GM19467 (cell line): Measurements from ENCODE around the gene SUSD3.
A peak's percentile ranks its signal among the peaks of the same experiment; 100 is the strongest.
"Not testable (repeated sequence)": the region's sequence is repeated elsewhere in the genome, so short reads cannot be mapped to it uniquely, and the experiment has no call there.

Source experiments
- ATAC-seq: cut with Tn5 transposase; IDR thresholded peaks from one replicate; pipeline ENCODE4 v1.9.1; 2021; ENCODE audit warnings: mild to moderate bottlenecking, moderate library complexity; ENCODE audit not compliant: unreplicated experiment

The SUSD3 gene

DNA sequence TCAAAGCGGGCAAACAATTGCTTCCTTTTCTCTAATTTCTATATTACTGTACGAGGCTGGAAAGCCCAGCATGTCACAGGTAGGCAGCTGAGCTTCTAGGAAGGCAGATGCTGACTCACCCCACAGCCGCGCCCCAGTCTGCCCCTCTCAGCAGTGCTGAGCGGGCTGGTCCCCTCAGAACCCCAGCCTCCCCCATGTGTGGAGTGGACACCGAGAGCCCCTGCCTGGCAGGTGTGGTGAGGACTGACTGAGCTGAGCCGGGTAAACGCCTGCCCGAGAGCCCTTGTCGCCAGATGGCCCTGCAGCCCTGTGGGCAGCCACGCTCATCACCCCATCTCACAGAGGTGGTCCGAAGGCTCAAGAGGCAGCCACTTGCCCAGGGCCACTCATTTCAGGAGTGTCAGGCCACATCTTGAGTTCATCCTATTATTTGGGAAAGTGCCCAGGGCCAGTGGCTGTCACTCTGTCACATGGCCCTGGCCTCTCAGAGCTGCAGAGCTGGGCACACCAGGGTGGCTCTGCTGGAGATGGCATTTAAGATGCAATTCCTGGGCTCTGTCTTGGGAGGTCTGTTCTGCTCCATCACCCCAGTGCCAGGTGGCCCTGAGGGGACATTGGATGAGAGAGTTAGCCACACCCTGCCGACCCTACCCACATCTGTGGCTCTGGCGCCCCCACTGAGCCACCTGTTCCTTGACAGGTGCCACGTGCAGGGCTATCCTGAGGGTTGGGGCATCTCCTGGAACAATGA is 50.0 kb downstream of the SUSD3 start:
- ATAC-seq = no peak

DNA sequence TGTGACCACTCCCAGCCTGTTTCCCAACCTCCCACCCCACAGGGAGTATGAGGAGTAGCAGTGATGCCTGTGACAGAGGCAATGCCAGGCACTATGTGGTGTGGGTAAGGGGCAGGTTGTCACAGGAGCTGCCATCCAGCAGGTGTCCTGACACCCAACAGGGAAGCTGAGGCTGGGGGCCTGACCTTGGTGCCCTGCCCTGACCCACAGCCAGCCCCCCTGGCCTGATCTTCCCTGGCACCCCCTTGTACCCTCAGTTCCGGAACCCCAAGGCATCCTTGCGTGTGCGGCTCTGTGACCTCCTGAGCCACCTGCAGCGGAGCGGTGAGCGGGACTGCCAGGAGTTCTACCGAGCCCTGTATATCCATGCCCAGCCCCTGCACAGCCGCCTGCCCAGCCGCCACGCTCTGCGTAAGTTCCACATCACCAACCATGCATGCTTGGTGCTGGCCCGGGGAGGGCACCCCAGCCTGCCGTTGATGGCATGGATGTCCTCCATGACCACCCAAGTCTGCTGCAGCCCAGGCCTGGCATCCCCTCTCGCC is 51.9 kb downstream of the SUSD3 start:
- no peak for ATAC-seq

DNA sequence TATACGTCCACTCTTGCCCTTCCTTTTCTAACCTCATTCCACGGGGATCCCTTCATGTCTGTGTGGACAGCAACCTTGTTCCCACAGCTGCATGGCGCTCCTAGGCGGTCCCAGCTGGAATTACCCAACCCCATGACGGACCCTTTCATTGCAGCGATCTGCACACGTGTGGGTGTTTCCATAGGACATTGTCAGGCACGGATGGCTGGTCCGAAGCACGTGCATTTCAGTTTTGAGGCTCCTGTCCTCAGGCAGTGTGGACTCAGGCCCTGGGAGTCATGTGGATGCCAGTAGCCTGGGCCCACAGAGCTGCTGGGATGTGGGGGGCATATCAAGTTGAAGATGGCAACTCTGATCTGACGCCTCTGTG is 52.5 kb downstream of the SUSD3 start:
- ATAC-seq = no peak

DNA sequence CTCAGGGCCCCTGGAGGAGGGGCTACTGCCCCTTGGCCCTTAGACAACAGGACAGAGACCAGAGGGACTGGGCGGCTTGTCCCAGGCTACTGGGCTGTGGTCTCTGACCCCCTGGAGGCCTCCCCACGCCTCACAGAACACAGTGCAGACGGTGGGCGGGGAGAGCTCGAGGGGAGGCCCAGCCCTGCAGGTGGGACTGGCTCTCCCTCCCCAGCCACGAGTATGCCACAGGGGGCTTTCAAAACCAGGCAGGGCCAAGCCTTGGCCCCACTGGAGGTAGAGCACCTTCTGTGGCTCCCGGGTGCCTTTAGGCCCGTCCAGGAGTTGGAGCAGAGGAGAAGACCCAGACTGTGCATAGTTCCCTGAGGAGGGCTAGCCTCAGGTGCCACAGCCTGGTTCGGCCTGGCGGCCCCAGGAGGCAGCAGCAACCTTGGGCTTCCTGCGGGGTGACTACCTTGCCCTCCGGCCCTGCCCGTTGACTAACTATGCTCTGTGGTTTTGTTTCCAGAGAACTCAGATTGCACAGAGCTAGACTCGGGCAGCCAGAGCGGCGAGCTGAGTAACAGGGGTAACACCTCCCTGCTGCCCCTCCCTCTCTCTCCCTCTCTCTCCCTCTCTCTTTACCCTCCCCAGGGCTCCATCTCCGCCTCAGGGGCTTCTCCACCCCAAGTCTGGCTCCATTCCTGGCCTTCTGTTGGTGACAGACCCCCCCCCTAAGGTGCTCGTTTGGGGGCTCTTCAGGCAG is 53.0 kb downstream of the SUSD3 start:
- no peak for ATAC-seq

DNA sequence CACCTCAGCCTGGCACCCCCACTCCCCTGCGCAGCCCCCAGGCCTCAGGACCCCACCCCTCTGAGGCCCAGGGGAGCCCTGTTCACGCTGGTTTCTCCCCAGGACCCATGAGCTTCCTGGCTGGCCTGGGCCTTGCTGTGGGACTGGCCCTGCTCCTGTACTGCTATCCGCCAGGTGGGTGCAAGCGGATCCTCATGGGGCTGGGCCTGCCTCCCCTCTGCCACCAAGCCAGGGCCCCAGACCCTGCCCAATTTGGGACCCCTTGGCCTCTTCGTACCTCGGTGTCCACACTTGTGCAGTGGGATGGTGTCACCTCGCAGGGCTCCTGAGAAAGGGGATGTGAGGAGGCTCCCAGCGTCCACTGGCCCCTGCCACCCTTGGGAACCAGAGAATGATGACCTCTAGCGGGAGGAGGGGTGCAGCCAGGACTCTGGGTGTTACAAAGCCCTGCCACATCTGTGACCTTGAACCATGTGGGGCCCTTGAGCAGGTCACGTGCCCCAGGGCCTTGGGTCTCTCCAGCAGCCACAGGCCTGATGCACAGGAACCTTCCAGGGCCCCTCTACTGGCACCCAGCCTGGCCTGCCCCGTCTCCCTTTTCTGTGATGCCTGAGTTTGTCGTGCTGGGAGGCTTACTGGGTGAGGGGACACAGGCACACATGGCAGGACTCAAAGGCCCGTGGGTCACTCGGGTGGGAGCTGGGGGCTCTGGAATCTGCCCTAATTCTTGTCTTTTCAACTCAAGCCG is 53.8 kb downstream of the SUSD3 start:
- ATAC-seq = no peak

DNA sequence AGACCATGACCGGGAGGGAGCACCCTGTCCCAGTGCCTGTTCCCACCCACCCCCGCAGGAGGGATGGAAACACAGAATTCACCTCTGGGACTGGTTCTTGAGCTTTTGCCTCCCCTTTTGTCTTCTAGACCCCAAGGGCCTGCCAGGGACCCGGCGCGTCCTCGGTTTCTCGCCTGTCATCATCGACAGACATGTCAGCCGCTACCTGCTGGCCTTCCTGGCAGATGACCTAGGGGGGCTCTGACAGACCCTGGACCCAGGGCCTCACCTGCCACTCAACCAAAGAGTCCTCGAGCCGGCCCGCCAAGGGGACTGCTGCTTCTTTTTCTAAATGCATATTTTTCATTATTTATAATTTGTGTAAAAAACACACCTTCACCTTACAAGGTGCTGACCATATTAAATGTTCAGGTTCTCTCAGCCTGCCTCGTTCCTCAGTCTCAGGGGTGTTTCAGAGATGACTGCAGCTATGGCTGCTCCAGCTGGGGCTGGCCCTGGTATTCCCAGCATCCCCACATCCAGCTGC is 54.4 kb downstream of the SUSD3 start:
- ATAC-seq = no peak

DNA sequence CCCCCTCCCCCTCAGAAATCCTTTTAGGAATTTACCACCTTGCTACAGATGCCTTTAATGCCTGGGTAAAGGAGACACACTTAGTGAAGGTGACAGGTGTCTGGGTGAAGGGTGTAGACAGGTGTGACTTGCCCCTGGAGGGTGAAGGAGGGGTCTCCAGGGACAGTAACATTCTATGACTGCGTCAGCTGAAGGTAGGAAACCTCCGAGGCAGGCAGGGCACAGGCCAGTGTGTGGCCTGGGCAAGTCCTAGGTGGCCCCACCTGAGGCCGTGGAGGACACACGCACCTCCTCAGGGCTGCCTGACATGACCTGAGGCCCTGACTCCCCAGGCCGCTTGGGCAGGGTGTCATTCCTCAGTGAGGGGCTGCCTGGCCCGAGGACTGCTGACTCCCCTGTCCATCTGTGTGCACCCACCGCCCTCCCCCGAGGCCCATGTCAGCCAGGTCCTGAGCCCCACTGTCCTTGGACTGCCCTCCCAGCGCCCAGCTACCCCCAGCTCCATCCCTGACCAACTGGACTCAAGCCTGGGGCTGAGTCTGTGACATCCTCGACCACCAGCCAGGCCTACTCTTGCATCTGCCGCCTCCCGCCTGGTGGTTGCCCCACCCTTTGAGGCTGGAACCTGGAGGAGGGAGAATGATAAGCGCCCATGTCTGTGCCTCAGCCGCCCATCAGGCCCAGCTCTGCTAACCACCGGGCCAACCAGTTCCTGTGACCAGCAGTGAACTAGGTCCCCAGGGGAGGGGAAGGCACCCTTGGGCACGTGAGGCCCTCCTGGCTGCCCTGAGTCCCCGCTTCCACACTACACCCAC is 55.9 kb downstream of the SUSD3 start:
- ATAC-seq = no peak

DNA sequence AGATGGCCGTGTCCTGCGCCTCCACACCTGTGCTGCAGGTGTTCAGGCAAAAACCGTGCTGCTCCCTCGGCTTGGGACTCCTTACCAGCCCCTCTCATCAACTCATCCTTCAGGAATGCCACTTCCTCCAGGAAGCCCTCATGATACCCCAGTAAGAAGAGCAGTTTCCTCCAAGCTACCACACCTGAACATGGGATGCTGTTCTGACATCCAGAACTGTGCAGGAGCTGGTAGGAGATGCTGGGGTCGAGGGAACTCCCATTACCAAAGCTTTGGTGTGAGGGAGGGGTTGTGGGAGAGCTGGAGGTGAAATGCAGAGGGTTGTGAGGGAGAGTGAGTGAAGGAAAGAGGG is 56.5 kb downstream of the SUSD3 start:
- ATAC-seq = no peak

DNA sequence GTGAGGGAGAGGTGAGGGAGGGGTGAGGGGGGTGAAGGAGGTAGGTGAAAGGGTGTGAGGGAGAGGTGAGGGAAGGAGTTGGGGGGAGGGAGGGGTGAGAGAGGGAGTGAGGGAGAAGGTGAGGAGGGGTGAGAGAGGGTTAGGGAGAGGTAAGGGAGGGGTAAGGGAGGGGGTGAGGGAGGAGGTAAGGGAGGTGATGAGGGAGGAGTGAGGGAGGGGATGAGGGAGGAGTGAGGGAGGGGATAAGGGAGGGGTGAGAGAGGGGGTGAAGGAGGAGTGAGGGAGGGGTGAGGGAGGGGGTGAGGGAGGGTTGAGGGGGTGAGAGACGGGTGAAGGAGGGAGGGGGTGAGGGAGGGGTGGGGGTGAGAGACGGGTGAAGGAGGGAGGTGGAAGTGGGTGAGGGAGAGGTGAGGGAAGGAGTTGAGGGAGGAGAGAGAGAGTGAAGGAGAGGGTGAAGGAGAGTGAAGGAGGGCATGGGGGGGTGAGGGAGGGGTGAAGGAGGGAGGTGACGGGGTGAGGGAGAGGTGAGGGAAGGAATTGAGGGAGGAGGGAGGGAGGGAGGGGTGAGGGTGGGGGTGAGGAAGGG is 57.1 kb downstream of the SUSD3 start:
- no peak for ATAC-seq

DNA sequence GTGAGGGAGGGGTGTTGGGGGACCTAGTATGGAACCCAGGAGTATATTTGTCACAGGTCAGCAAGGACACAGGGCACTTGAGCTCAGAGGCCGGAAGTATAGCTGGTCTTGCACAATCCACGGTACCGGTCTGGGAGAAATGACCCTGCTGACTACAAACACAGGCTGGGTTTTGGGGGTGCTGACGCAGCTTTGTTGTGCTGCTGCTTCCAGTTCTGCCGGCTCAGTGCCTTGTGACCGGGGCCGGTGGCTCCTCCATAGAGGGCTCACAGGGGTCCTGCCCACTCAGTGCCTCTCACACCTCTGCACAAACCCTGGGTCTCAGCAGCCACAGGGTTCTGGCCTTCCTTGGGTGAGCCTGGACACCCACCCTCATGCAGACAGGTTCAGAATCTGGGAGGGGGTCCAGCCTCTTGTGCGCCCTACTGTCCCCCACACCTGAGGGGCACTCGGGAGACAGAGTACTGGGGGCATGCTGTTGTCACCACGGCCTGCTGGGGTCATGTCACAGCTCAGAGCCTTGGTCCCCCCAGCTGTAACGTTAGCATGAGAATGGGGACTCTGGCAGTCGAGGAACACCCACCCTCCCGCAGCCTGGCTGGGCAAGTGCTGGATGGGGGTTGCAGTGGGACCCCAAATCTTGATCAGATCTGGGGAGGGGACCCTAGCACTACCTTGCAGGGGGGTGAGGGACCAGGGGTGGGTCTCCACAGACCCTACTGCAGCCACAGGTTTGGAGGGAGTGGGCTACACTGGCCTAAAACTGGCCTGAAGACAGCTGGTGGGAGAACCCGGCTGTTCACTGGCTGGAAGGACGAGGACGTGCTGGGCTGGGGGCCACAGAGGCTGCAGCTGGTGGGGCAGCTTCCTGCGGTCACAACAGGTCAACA is 57.8 kb downstream of the SUSD3 start:
- no peak for ATAC-seq

DNA sequence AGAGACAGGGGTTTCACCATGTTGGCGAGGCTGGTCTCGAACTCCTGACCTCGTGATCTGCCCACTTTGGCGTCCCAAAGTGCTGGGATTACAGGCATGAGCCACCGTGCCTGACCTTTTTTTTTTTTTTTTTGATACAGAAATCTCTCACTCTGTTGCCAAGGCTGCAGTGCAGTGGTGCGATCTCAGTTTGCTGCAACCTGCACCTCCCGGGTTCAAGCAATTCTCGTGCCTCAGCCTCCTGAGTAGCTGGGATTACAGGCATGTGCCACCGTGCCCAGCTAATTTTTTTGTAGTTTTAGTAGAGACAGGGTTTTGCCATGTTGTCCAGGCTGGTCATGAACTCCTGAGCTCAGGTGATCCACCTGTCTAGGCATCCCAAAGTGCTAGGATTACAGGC is 59.0 kb downstream of the SUSD3 start:
- ATAC-seq = not testable (repeated sequence)

DNA sequence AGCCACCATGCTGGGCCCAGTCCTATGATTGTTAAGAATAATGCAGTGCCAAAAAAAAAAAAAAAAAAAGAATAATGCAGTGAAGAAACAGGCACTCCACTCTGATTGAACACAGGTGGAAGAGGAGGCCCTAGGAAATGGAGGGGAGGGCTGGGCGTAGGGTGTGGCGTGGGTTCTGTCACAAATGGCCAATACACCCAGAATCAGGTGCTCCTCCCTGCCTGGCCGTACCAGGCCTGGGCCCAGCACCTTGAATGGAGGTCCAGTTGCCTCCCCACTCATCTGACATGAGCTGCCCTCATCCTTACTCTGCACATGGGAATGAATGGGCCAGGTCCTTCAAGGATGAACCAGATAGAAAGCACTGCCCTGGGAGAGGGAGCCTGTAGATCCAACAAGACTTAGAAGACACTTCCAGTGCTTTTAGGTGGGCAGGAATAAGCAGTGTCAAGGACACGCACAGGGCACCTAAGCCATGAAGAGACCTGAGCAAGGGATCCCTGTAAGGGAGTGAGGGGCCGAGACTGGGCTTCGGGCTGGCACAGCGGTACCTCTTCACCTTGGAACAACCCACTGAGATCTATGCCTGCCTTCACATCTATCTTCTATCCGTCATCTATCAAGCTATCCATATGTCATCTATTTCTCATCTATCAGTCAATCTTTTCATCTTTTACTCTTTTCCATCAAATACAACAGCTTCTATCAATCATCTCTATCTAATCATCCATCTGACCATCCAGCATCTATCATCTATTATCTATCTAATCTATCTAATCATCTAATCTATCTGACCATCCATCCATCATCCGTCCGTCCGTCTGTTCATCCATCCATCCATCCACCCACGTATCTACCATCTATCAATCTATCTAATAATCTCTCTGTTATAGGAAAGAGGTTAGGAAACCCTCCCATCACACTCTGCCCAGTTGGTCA is 59.7 kb downstream of the SUSD3 start:
- ATAC-seq = no peak

DNA sequence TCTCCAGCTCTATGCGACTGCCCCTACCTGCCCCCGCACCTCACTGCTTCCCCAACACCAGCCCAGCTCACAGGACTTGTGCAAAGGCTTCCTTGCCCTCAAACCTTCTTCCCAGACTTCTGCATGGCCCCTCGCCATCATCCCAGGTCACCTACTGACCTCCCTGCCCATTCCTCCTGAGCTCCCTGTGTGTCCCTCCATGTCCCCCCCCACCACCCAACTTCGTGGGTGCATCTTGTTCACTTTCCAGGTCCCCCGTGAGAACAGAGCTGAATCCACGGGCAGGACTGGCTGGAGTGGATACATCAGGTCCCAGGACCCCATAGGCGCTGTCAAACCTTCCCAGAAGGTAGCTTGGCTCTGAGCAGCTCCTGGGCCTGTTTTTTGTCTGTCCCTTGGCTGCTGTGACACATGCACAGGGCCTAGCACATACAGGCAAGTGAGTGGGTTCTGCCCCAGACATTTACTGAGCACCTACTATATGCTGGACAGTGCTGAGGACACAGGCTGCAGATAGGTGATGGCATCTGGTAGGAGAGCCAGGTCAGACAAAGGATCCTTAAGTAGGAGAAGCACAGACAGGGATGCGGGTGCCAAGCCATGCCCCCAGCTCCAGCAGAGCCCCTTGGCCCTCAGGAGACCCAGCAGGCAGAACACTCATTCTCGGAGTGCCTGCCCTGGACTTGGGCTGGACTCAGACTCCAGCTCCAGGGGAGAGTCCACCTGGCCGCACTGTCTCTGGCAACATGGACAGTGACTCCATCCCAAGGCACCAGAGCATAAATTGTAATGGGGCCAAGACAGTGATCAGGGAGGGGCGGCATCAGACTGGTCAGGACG is 60.6 kb downstream of the SUSD3 start:
- ATAC-seq = no peak

DNA sequence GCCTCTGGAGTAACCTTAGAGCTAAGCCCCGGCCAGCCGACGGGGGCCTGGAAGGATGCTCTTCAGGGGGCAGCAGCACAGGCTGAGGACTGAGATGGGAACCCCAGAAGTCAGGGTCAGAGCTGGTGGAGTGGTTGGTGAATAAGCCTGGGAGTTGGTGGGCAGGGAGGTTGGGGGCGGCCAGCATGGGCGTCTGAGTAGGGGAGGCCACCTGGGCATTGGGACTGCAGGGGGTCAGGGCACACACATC is 61.1 kb downstream of the SUSD3 start:
- no peak for ATAC-seq

DNA sequence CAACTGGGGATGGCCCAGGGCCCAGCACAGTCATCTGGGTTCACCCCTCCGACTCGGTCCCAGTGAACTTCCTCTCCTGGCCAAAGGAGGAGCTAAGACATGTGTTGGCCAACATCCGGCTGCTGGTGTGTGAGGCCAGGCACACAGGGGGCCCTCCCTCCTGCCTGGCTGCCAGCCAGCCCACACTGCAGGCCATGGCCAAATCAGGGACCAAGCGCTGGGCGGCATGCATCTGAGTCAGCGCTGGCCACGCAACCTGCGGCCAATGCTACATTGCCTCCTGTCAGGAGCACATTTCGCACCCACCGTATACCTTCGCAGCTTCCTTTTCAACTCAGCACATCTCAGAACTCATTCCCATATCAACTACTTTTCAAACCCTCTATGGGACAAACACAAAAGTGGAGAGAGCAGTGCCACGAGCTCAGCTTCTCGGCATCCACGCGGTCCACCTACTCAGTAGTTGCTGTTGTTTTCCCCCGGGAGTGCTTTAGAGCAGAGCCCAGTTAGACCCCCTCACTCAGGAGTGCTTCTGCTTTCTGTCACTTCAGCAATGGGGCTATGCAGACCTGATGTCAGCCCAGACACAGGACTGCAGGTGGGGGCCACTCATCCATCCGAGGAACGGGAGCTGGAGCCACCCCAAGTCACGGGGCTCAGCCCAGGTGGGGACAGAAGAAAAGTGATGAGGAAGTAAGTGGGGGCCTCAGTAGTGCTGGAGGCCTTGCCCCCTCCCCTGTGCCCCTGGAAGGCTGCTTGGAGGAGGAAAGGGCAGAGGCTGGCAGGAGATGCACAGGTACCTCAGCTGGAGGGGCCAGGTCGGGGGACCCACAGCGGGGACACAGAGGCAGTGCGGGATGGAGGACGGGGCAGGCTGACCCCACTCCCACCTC is 61.7 kb downstream of the SUSD3 start:
- peak; percentile 83 for ATAC-seq

DNA sequence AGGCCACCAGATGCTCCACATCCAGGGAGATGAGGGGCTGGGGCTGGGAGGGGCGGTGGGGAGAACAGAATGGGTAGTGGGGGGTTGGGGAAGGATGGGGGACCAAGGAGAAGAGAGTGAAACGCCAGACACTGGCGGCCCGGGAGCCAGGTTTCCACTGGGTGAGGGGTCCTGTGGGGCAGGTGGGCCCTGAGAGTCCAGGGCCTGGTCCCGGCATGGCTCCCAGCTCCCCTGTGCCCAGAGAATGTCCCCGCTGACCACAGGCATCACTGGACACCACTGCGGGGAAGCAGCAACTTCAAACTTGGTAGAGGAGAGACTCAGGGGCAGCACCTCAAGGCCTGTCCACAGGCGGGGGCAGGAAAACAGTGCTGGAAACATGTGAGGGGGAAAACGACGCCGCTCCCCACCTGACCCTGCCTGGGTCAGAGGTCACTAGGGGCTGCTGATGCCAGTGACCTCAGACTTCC is 62.4 kb downstream of the SUSD3 start:
- no peak for ATAC-seq
